Right cardiac atrium (tissue), 5 donors: Measurements from ENCODE around the gene CUZD1. TPM values are rescaled to one million over a fixed set of nuclear protein-coding genes. Genes with fewer than 3 reads are reported as not detected.
"Not testable (repeated sequence)": the region's sequence is repeated elsewhere in the genome, so short reads cannot be mapped to it uniquely, and the experiment has no call there.

ENCODE experiments used
- ATAC-seq, 2 donors: fragments of 200-7000 bp; cut with Tn5 transposase; one replicate each; pipeline versions ENCODE4 v1.8.0 to v1.9.1; 2020; ENCODE audit warnings: moderate library complexity in 2 of 2, mild to moderate bottlenecking in 1 of 2
- DNase-seq, 3 donors: peaks; one replicate each; pipeline ENCODE4 v3.0.0-alpha.2; 2020
- H3K27ac ChIP-seq: one replicate; pipeline ENCODE4 v1.5.1; 2013; ENCODE audit warnings: mild to moderate bottlenecking, low read length, control low read depth, moderate library complexity
- H3K27me3 ChIP-seq: one replicate; pipeline ENCODE4 v1.6.1; 2013; ENCODE audit not compliant: control insufficient read depth, insufficient read depth
- H3K4me1 ChIP-seq: one replicate; pipeline ENCODE4 v1.6.1; 2013; ENCODE audit warnings: low read length; ENCODE audit not compliant: control insufficient read depth, insufficient read depth
- H3K4me3 ChIP-seq: one replicate; pipeline ENCODE4 v1.5.1; 2013; ENCODE audit warnings: low read length, control low read depth
- H3K9me3 ChIP-seq: one replicate; pipeline ENCODE4 v1.6.1; 2013; ENCODE audit warnings: low read length; ENCODE audit not compliant: control insufficient read depth
- WGBS: extraction: QIAGEN DNeasy Blood & Tissue Kit; methylation state at CpG from one replicate; pipeline ENCODE4 v1.1.7; 2013; 5-methylcytosine and 5-hydroxymethylcytosine counted together
- intact Hi-C, 4 donors: fragments of 100-400 bp; cut with DNase I; formaldehyde crosslinking; loops; one replicate each; pipeline versions ENCODE4 v1.11.0 to v1.14.0; 2022 to 2023
- polyA plus RNA-seq: library from polyadenylated mRNA; stranded (reverse); fragments of 200-250 nt; gene quantifications from one replicate; pipeline ENCODE4 v1.2.3, GENCODE V29; 2013
- total RNA-seq, 4 donors: library from RNA; stranded (reverse); fragmentation: NEBNext Ultra II Directional; extraction: Animal tissue kit (Norgen Biotek cat#: 25700); gene quantifications; one replicate each; pipeline ENCODE4 v1.2.1, GENCODE V29; 2021
- donor health status: healthy with polysubstance abuse.
- donor health status: DM: no; HTN: yes; CAD: no.
- donor health status: DM: no; HTN: no; CAD: no.
- donor health status: DM: no; HTN: yes; CAD: no; lungs with severe emphysema.
- donor health status: DM: yes; HTN: yes; CAD: no.

CUZD1 gene
- total and polyA plus RNA-seq, 5 donors: 0.17 to 0.53 (median 0.25) TPM

DNA sequence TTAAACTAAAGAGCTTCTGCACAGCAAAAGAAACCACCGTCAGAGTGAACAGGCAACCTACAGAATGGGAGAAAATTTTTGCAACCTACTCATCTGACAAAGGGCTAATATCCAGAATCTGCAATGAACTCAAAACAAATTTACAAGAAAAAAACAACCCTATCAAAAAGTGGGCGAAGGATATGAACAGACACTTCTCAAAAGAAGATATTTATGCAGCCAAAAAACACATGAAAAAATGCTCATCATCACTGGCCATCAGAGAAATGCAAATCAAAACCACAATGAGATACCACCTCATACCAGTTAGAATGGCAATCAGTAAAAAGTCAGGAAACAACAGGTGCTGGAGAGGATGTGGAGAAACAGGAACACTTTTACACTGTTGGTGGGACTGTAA, 26.3 kb upstream of the CUZD1 start:
- H3K4me3 ChIP-seq, H3K9me3 ChIP-seq, H3K27me3 ChIP-seq, H3K27ac ChIP-seq, DNase-seq, ATAC-seq, intact Hi-C loops, H3K4me1 ChIP-seq: not testable (repeated sequence)
- 92% methylated on average over 1 of the region's 2 CpGs for WGBS

DNA sequence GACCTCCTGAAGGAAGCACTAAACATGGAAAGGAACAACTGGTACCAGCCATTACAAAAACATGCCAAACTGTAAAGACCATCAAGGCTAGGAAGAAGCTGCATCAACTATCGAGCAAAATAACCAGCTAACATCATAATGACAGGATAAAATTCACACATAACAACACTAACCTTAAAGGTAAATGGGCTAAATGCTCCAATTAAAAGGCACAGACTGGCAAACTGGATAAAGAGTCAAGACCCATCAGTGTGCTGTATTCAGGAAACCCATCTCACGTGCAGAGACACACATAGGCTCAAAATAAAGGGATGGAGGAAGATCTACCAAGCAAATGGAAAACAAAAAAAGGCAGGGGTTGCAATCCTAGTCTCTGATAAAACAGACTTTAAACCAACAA, 23.1 kb upstream of the CUZD1 start:
- H3K4me1 ChIP-seq, H3K27me3 ChIP-seq, intact Hi-C loops, H3K9me3 ChIP-seq, DNase-seq, H3K27ac ChIP-seq, H3K4me3 ChIP-seq, ATAC-seq: not testable (repeated sequence)
- 92% methylated on average over 1 of the region's 2 CpGs for WGBS

DNA sequence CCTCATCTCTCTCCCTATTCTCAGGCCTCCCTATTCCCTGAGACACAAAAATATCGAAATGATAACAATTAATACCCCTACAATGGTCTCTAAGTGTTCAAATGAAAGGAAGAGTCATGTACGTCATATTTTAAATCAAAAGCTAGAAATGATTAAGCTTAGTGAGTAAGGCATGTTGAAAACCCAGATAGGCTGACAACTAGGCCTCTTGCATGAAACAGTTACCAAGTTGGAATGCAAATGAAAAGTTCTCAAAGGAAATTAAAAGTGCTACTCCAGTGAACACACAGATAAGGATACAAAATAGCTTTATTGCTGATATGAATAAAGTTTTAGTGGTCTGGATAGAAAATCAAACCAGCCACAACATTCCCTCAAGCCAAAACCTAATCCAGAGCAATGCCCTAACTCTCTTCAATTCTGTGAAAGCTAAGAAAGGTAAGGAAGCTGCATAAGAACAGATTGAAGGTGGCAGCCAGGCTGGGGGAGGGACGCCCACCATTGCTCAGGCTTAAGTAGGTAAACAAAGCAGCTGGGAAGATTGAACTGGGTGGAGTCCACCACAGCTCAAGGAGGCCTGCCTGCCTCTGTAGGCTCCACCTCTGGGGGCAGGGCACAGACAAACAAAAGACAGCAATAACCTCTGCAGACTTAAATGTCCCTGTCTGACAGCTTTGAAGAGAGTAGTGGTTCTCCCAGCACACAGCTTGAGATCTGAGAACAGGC, 21.3 kb upstream of the CUZD1 start:
- H3K27ac ChIP-seq, H3K27me3 ChIP-seq, intact Hi-C loops, DNase-seq, ATAC-seq, H3K9me3 ChIP-seq, H3K4me3 ChIP-seq, H3K4me1 ChIP-seq: not testable (repeated sequence)
- WGBS: 87% methylated on average over 3 of the region's 3 CpGs

DNA sequence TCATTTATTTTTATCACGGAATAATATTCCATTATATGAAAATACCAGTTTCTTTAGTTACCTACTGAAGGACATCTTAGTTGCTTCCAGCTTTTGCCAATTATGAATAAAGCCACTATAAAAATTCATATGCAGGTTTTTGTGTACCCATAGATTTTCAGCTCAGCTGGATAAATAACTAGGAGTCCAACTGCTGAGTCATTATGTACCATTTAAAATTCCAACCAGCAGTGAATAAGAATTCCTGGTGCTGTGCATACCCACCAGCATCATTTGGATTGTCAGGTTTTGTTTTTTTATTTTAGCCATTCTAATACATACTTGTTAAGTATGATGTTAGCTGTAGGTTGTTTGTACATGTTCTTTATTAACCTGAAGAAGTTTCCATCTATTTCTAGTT, 19.2 kb upstream of the CUZD1 start:
- Histone ChIP-seq H3K27me3 (no peaks in the 10 kb centered on the region), H3K27ac (no peak overlapping the region), H3K4me1 (no peaks in the 10 kb centered on the region), H3K9me3 (no peaks in the 10 kb centered on the region), H3K4me3 (no peak overlapping the region)
- no peak for ATAC-seq
- DNase-seq: no peak
- intact Hi-C loops: no loop called here
- 95% methylated on average over 1 of the region's 1 CpG for WGBS

DNA sequence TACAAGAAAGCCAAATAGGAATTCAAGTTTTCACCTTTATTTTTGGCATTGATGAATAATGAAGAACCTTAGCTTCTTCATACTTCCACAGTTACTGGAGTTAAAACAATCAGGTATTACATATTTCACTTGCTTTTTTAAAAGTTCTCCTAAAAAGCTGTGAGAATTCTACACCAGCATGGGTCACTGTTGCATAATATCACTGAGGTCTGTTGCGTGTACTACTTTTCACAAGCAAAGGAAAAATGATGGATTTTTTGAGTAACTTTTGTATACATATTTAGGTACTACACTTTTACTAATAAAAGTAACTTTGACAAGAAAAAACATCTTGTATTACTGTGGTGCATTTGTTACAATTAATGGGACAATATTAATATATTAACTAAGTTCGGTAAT, 18.5 kb upstream of the CUZD1 start:
- H3K4me1 ChIP-seq: no peaks in the 10 kb centered on the region
- WGBS: 92% methylated on average over 2 of the region's 2 CpGs
- DNase-seq: no peak
- H3K27me3 ChIP-seq: no peaks in the 10 kb centered on the region
- no peaks in the 10 kb centered on the region for H3K9me3 ChIP-seq
- H3K27ac ChIP-seq: no peak overlapping the region
- no peak overlapping the region for H3K4me3 ChIP-seq
- intact Hi-C loops: no loop called here
- ATAC-seq: no peak

DNA sequence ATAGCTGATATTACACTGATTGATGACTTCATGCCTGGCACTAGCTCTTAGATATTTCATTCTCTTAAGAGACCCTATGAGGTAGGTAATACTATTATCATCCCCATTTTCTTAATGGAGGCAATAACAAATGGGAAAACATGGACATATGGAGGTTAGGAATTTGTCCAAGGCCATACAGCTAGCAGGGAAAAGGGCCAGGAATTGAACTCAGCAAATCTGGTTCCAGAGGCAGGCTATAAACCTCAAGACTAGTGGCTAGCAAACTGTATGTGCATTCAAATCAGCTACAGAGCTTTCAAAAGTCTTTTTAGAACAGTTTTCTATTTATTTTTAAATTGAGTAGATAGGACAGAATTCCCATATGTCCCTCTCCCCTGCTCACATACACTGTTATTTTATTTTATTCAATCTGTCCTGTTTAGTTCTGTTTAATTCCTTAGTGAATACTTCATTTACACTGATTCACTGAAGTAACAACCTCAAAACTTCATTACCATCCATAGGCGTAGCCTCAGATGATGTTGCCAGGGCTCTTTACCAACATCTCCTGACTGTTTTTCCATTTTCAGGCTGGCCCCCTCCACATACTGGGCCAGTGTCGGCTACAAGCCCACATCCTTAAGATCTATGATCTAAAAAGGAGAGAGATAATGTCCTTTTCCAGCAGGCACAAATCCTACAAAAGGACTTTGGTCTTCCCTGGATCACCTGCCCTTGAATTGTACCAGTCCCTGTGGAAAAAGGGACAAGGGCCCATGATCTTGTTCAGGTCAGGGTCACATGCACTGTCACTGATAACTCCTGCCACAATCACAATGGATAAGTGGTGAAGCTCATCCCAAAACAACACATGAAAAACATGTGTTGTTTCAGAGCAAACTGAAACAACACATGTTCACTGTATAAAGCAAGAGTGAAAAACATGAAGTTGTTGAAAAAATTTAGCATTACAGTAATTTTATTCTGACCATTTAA, 17.8 kb upstream of the CUZD1 start:
- intact Hi-C loops: no loop called here
- H3K4me3 ChIP-seq: no peak overlapping the region

DNA sequence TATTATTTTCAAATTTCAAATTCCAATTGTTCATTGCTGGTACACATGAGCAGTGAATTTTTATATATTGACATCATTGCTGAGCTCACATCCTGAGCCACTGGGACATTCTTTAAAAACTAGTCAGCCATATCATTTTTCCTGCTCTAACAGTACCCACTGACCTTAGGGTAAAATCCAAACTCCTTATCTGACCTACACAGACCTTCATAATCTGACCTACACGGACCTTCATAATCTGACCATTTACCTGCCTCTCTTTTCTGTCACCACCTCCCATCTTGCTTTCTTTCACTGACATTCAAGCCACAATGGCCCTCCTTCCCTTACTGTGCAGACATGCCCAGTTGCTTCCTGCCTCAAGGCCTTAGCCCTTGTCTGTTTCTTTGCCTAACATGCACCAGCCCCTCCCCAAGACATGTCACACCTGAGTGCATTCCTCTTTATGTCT, 16.1 kb upstream of the CUZD1 start:
- DNase-seq (no peak), ATAC-seq (no peak)
- no peaks in the 10 kb centered on the region for H3K9me3 ChIP-seq
- 19% methylated on average over 1 of the region's 1 CpG for WGBS
- no peaks in the 10 kb centered on the region for H3K27me3 ChIP-seq
- intact Hi-C loops: no loop called here
- no peak overlapping the region for H3K4me3 ChIP-seq
- H3K27ac ChIP-seq: no peak overlapping the region
- no peaks in the 10 kb centered on the region for H3K4me1 ChIP-seq

More for the DNA sequence above, 17.8 kb upstream of the CUZD1 start:
- Histone ChIP-seq H3K4me1 (no peaks in the 10 kb centered on the region), H3K27ac (no peak overlapping the region), H3K27me3 (no peaks in the 10 kb centered on the region), H3K9me3 (no peaks in the 10 kb centered on the region)
- WGBS: 88% methylated on average over 2 of the region's 2 CpGs
- no peak for ATAC-seq
- DNase-seq: no peak

DNA sequence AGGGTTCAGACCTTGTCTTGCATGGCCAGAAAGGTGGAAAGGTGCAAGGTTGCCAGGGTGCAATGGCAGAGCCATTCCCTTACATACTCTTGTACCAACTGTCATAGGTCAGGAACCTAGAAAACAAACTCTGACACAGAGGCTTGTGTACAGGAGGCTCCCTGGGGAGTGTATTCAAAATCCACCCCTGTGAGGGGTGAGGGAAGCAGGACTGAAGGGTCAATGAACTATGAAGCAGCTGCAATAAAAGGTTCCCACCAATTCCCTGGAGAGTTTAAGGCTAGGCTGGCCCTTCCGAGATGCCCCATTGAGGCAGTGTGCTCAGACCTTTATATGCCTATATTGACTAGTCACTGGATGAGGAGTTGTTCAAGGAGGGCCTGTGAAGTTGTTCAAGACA, 13.9 kb upstream of the CUZD1 start:
- WGBS: 90% methylated on average over 1 of the region's 1 CpG
- Histone ChIP-seq H3K27me3 (no peaks in the 10 kb centered on the region), H3K9me3 (no peaks in the 10 kb centered on the region), H3K4me1 (no peaks in the 10 kb centered on the region), H3K27ac (no peak overlapping the region), H3K4me3 (no peak overlapping the region)
- intact Hi-C loops: no loop called here
- DNase-seq (no peak), ATAC-seq (no peak)

DNA sequence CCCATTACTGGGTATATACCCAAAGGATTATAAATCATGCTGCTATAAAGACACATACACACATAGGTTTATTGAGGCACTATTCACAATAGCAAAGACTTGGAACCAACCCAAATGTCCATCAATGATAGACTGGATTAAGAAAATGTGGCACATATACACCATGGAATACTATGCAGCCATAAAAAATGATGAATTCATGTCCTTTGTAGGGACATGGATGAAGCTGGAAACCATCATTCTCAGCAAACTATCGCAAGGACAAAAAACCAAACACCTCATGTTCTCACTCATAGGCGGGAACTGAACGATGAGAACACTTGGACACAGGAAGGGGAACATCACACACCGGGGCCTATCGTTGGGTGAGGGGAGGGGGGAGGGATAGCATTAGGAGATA, 12.4 kb upstream of the CUZD1 start:
- H3K4me1 ChIP-seq, DNase-seq, H3K4me3 ChIP-seq, H3K27ac ChIP-seq, H3K9me3 ChIP-seq, ATAC-seq, H3K27me3 ChIP-seq, intact Hi-C loops: not testable (repeated sequence)
- WGBS: 93% methylated on average over 5 of the region's 5 CpGs

DNA sequence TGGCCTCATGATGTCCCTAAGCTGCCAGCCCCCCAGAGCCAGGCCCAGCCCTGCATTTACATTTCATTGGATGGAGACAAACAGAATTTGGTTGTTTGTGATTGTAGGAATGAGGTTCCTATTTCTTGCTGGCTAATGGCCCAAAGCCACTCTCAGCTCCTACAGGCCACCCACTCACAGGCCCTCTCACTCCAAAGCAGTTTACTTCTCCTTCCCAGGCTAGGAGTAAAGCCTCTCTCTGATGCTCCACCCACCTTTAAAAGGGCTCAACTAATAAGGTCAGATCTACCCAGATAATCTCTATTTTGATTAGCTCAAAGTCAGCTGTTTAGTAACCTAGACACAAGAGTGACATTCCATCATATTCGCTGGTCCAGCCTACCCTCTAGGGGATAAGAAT, 11.2 kb upstream of the CUZD1 start:
- DNase-seq: no peak
- H3K4me3 ChIP-seq: no peak overlapping the region
- WGBS: 79% methylated on average over 1 of the region's 1 CpG

DNA sequence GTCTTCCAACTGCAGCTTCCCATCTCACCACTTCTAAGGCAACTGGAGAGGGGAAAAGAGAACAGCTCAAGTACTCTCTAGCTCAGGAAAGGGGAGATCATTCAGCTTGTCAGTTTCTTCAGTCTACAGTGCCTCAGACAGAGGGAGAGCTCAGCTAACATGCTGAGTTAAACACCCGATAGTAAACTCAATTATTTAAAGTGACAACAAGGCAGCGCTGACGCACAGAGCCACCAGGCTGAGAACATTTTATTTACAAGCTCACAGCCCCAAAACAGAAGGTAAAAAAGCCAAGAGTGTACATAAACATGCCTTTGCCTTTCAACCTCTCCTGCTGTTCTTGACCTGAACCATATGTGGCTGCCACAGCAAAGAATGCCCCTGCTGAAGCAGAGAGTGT, 10.1 kb upstream of the CUZD1 start:
- Histone ChIP-seq H3K9me3 (no peaks in the 10 kb centered on the region), H3K4me1 (no peaks in the 10 kb centered on the region), H3K4me3 (no peak overlapping the region), H3K27ac (no peak overlapping the region), H3K27me3 (no peaks in the 10 kb centered on the region)
- DNase-seq (no peak), ATAC-seq (no peak)
- 74% methylated on average over 3 of the region's 3 CpGs for WGBS
- intact Hi-C loops: no loop called here

More for the DNA sequence above, 11.2 kb upstream of the CUZD1 start:
- intact Hi-C loops: no loop called here
- Histone ChIP-seq H3K27me3 (no peaks in the 10 kb centered on the region), H3K4me1 (no peaks in the 10 kb centered on the region), H3K27ac (no peak overlapping the region), H3K9me3 (no peaks in the 10 kb centered on the region)
- no peak for ATAC-seq
